Prostate gland (tissue), 2 donors: ENCODE results near the gene HDDC3. TPM values are rescaled to one million over a fixed set of nuclear protein-coding genes. Genes with fewer than 3 reads are reported as not detected.
A peak's percentile ranks its signal among the peaks of the same experiment; 100 is the strongest.
"Not testable (repeated sequence)": the region's sequence is repeated elsewhere in the genome, so short reads cannot be mapped to it uniquely, and the experiment has no call there.

Experiments
- DNase-seq: peaks from one replicate; pipeline ENCODE4 v3.0.0-alpha.2; 2019; ENCODE audit warnings: low spot score
- H3K27ac ChIP-seq, 2 donors: fragments of 200-600 bp; sonication (generic); 2 replicates each; pipeline ENCODE4 v1.5.1; 2017 to 2019
- H3K27me3 ChIP-seq: fragments of 200-600 bp; sonication (generic); replicated peaks from 2 replicates; pipeline ENCODE4 v1.5.1; 2019; ENCODE audit not compliant: insufficient read depth
- H3K36me3 ChIP-seq, 2 donors: fragments of 200-600 bp; sonication (generic); 1 replicate in 1 of 2; 2 replicates in 1 of 2; pipeline versions ENCODE4 v1.5.1 to v1.8.1; 2017 to 2019
- H3K4me1 ChIP-seq: fragments of 200-600 bp; sonication (generic); replicated peaks from 2 replicates; pipeline ENCODE4 v1.5.1; 2019
- H3K4me3 ChIP-seq, 2 donors: fragments of 200-600 bp; sonication (generic); 2 replicates each; pipeline ENCODE4 v1.5.1; 2017 to 2019
- H3K9me3 ChIP-seq: fragments of 200-600 bp; sonication (generic); 2 replicates; pipeline ENCODE4 v1.5.1; 2017
- CTCF ChIP-seq, 4 experiments: fragments of 200-600 bp in 2 of 4; fragments of 450-650 bp in 2 of 4; sonication (generic) in 2 of 4; IDR thresholded peaks; 1 replicate in 3 of 4; 2 replicates in 1 of 4; pipeline ENCODE4 v1.5.1; 2016 to 2019; ENCODE audit warnings: antibody characterized with exemption in 4 of 4, mild to moderate bottlenecking in 2 of 4, moderate library complexity in 2 of 4
- POLR2A ChIP-seq: fragments of 450-650 bp; IDR thresholded peaks from one replicate; pipeline ENCODE4 v1.6.1; 2016; ENCODE audit warnings: antibody characterized with exemption, mild to moderate bottlenecking
- POLR2AphosphoS5 ChIP-seq: sonication (generic); formaldehyde crosslinking; IDR thresholded peaks from one replicate; pipeline ENCODE4 v1.6.1; 2017; ENCODE audit warnings: antibody characterized with exemption
- WGBS: methylation state at CpG from one replicate; pipeline ENCODE4 v1.1.5; 2018; 5-methylcytosine and 5-hydroxymethylcytosine counted together
- intact Hi-C: fragments of 100-400 bp; cut with DNase I; formaldehyde crosslinking; loops from one replicate; pipeline ENCODE4 v1.14.2; 2022
- total RNA-seq, 2 donors: library from RNA; depleted of rRNA; stranded (reverse); fragments of >200 nt; gene quantifications; one replicate each; pipeline ENCODE4 v1.1.0, GENCODE V29; 2016

Gene HDDC3
- total RNA-seq, 2 donors from 2014 or later: 16.2 to 30.6 TPM

- Histone ChIP-seq H3K27ac (peak overlapping the region; percentile 94), H3K27me3 (no peaks in the 10 kb centered on the region), H3K36me3 (no peaks in the 10 kb centered on the region), H3K9me3 (no peaks in the 10 kb centered on the region), H3K4me3 (peak overlapping the region in 1 of 2 donors; percentile 80), H3K4me1 (peaks cover 7% of the 10 kb centered on the region)
- WGBS: 28% methylated on average over 6 of the region's 6 CpGs
- TF ChIP-seq POLR2A: no peak
- no peak for TF ChIP-seq CTCF (IDR thresholded peaks at IDR 0.05)
- no peak for TF ChIP-seq POLR2AphosphoS5
- DNase-seq: no peak
- intact Hi-C loops: no loop called here
Measured at GRCh38 chr15:90931575-90931827, 848 bp downstream of the HDDC3 start.

- peak overlapping the region in 1 of 2 donors; percentile 49 for H3K4me3 ChIP-seq
- peaks cover 2% of the 10 kb centered on the region for H3K4me1 ChIP-seq
- 76% methylated on average over 15 of the region's 15 CpGs for WGBS
- TF ChIP-seq POLR2A (no peak), CTCF (IDR thresholded peaks at IDR 0.05) (no peak), POLR2AphosphoS5 (no peak)
- DNase-seq: no peak
- H3K9me3 ChIP-seq: no peaks in the 10 kb centered on the region
- intact Hi-C loops: no loop called here
- peak overlapping the region; percentile 94 for H3K27ac ChIP-seq
- H3K27me3 ChIP-seq: no peaks in the 10 kb centered on the region
- no peaks in the 10 kb centered on the region for H3K36me3 ChIP-seq
Measured at GRCh38 chr15:90930861-90931574, 1.3 kb downstream of the HDDC3 start.

- no peaks in the 10 kb centered on the region for H3K9me3 ChIP-seq
- no peaks in the 10 kb centered on the region for H3K4me1 ChIP-seq
- no peak for TF ChIP-seq POLR2AphosphoS5
- TF ChIP-seq CTCF (IDR thresholded peaks at IDR 0.05): no peak
- TF ChIP-seq POLR2A: no peak
- H3K36me3 ChIP-seq: no peaks in the 10 kb centered on the region
- WGBS: 52% methylated on average over 21 of the region's 21 CpGs
- intact Hi-C loops: no loop called here
- peak overlapping the region; percentile 82 to 94 for H3K27ac ChIP-seq
- H3K27me3 ChIP-seq: no peaks in the 10 kb centered on the region
- peak overlapping the region; percentile 46 to 49 for H3K4me3 ChIP-seq
- no peak for DNase-seq
Measured at GRCh38 chr15:90929246-90930019, 2.9 kb downstream of the HDDC3 start.

- DNase-seq, intact Hi-C loops, H3K4me1 ChIP-seq, H3K27ac ChIP-seq, H3K9me3 ChIP-seq, H3K36me3 ChIP-seq, H3K4me3 ChIP-seq, H3K27me3 ChIP-seq: not testable (repeated sequence)
- 85% methylated on average over 7 of the region's 7 CpGs for WGBS
Measured at GRCh38 chr15:90928106-90928505, 4.2 kb downstream of the HDDC3 start.

GRCh38 chr15:90926766-90927165, 5.6 kb downstream of the HDDC3 start:
- H3K4me3 ChIP-seq, H3K36me3 ChIP-seq, intact Hi-C loops, H3K27ac ChIP-seq, H3K4me1 ChIP-seq, H3K9me3 ChIP-seq, H3K27me3 ChIP-seq, DNase-seq: not testable (repeated sequence)
- 92% methylated on average over 10 of the region's 10 CpGs for WGBS

GRCh38 chr15:90924375-90924774, 8.0 kb downstream of the HDDC3 start:
- Histone ChIP-seq H3K27me3 (no peaks in the 10 kb centered on the region), H3K4me3 (no peak overlapping the region), H3K4me1 (no peaks in the 10 kb centered on the region), H3K36me3 (peaks cover 0 to 5% of the 10 kb centered on the region in 2 donors), H3K9me3 (no peaks in the 10 kb centered on the region), H3K27ac (no peak overlapping the region)
- TF ChIP-seq POLR2AphosphoS5: no peak
- no peak for TF ChIP-seq POLR2A
- no peak for TF ChIP-seq CTCF (IDR thresholded peaks at IDR 0.05)
- intact Hi-C loops: no loop called here
- 82% methylated on average over 5 of the region's 5 CpGs for WGBS
- DNase-seq: no peak

GRCh38 chr15:90922712-90923322, 9.5 kb downstream of the HDDC3 start:
- H3K4me3 ChIP-seq, H3K9me3 ChIP-seq, H3K36me3 ChIP-seq, intact Hi-C loops, H3K27ac ChIP-seq, H3K27me3 ChIP-seq, H3K4me1 ChIP-seq, DNase-seq: not testable (repeated sequence)
- 90% methylated on average over 7 of the region's 7 CpGs for WGBS
